NCI-H2171 (cell line): ENCODE results near the gene ZNF799.
"Not testable (repeated sequence)": the region's sequence is repeated elsewhere in the genome, so short reads cannot be mapped to it uniquely, and the experiment has no call there.

Experiments used
- DNase-seq: peaks from one replicate; lab custom pipeline; 2025; lab: John Stamatoyannopoulos, UW

Gene ZNF799

GRCh38 chr19:12400633-12401502, at the start of gene ZNF799:
ZNF799 (minus strand) TSS chr19:12401271; CDS start chr19:12401070, 201 bp downstream.
- DNase-seq, result peak; percentile 95

GRCh38 chr19:12450844-12451243, 49.8 kb upstream of the ZNF799 start:
- DNase-seq, result no peak

GRCh38 chr19:12448808-12449207, 47.7 kb upstream of the ZNF799 start:
- no peak for DNase-seq

GRCh38 chr19:12440541-12441316, 39.7 kb upstream of the ZNF799 start, which contains the start of gene ZNF443:
ZNF443 (minus strand) TSS chr19:12441021; CDS start chr19:12440914, 107 bp downstream.
- DNase-seq, result peak; percentile 89

- not testable (repeated sequence) for DNase-seq
These were observed 38.8 kb upstream of the ZNF799 start for GRCh38 chr19:12439686-12440540.

GRCh38 chr19:12430726-12431299, 29.7 kb upstream of the ZNF799 start:
- DNase-seq, result not testable (repeated sequence)

- no peak for DNase-seq
These were observed 24.8 kb upstream of the ZNF799 start for GRCh38 chr19:12425888-12426274.

GRCh38 chr19:12425236-12425887, 24.3 kb upstream of the ZNF799 start:
- no peak for DNase-seq

- DNase-seq, result not testable (repeated sequence)
These were observed 16.2 kb upstream of the ZNF799 start for GRCh38 chr19:12417273-12417672.

- no peak for DNase-seq
These were observed 10.8 kb upstream of the ZNF799 start for GRCh38 chr19:12411893-12412292.

- DNase-seq, result not testable (repeated sequence)
These were observed 1.0 kb downstream of the ZNF799 start for GRCh38 chr19:12399901-12400632.

GRCh38 chr19:12391148-12391547, 9.9 kb downstream of the ZNF799 start:
- DNase-seq, result not testable (repeated sequence)

GRCh38 chr19:12386365-12386764, 14.7 kb downstream of the ZNF799 start:
- DNase-seq, result not testable (repeated sequence)

GRCh38 chr19:12380444-12380737, 20.7 kb downstream of the ZNF799 start:
- DNase-seq, result no peak

GRCh38 chr19:12379732-12380443, 21.2 kb downstream of the ZNF799 start:
- no peak for DNase-seq

- DNase-seq, result no peak
These were observed 27.0 kb downstream of the ZNF799 start for GRCh38 chr19:12374026-12374425.

GRCh38 chr19:12365236-12366162, 35.6 kb downstream of the ZNF799 start, which contains the start of gene ZNF442:
ZNF442 (minus strand) TSS chr19:12365683; CDS start chr19:12363631, 2,052 bp downstream.
- DNase-seq, result peak; percentile 70

- DNase-seq, result no peak
These were observed 36.5 kb downstream of the ZNF799 start for GRCh38 chr19:12364391-12365235.
